ENCODE data around the gene ADAMTS7. TPM values are rescaled to one million over a fixed set of nuclear protein-coding genes. Genes with fewer than 3 reads are reported as not detected.
"Not testable (repeated sequence)": the region's sequence is repeated elsewhere in the genome, so short reads cannot be mapped to it uniquely, and the experiment has no call there.

Gene ADAMTS7
- polyA plus RNA-seq, 2 of the 4 experiments (the other 2 are of a cell fraction): 1.5 to 2.9 TPM

DNA sequence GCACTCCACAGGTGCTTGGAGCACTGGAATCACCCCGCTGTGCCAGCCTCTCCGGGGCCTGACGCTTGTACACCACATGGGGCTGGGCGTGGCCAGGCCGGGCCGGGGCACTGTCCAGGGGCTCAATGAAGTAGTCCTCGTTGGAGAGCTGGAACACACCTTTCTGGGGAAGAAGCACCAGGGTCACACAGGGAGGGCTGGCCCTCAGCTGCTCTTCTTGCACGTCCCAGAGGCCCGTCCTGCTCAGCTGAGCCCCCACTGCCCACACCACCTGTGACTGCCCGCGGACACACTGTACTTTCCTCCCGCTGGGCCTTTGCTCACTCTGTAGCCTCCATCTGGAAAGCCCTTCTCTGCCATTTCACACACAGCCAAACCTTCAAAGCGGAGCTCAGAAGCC is 13.3 kb downstream of the ADAMTS7 start:
- peaks cover 17% of the 10 kb centered on the region for H3K4me1 ChIP-seq
- WGBS (ENCODE audit: missing lambda C conversion rate): 73% methylated on average over 10 of the region's 13 CpGs
- POLR2A ChIA-PET: interaction anchor here (1.4 to 1.6 kb wide), 2 partner anchors 13 to 75 kb away, joined by 3 to 7 read pairs; partner anchors contain the start of genes ADAMTS7 and MORF4L1
- H3K27ac ChIP-seq: peak overlapping the region; percentile 77 to 80
- TF ChIP-seq, protein P1, sequence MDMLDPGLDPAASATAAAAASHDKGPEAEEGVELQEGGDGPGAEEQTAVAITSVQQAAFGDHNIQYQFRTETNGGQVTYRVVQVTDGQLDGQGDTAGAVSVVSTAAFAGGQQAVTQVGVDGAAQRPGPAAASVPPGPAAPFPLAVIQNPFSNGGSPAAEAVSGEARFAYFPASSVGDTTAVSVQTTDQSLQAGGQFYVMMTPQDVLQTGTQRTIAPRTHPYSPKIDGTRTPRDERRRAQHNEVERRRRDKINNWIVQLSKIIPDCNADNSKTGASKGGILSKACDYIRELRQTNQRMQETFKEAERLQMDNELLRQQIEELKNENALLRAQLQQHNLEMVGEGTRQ (IDR thresholded peaks at IDR 0.05): no peak
- TF ChIP-seq MAZ (IDR thresholded peaks at IDR 0.05; ENCODE audit: borderline replicate concordance, low read depth, low read length): no peak
- H3K9me3 ChIP-seq: no peaks in the 10 kb centered on the region
- H3K4me3 ChIP-seq: no peak overlapping the region
- DNase-seq (ENCODE audit: low read depth in 1 of 2, low spot score in 1 of 2) (no peak), ATAC-seq (peak in 1 of 2 experiments; percentile 11; a peak in 3 of 6 replicates), FAIRE-seq (no peak)
- H3K4me2 ChIP-seq: peak overlapping the region; percentile 63
- CTCF ChIA-PET: interaction anchor here (0.6 to 8.5 kb wide), 4 partner anchors 13 to 159 kb away, joined by 3 to 85 read pairs (median 4); partner anchors contain the start of gene ADAMTS7

DNA sequence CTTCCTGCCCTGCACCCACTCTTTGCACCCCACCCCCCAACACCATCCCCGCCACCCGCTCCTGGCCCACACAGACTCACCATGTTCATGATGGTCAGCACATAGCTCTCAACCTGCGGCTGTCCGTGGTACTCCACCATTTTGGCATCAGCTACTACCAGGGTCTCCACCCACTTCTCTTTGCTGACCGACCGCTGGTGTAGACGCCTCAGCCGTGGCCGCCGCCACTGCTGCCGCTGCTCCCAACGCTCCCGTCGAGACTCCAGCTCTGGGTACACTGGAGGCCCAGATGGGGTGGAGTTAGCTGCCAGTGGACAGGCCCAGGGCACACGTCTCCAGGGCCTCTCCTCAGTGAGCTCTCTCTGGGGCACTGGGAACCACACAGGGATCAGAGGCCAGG is 14.8 kb downstream of the ADAMTS7 start:
- H3K4me2 ChIP-seq: no peak overlapping the region
- no peak overlapping the region for H3K4me3 ChIP-seq
- FAIRE-seq (no peak), ATAC-seq (no peak), DNase-seq (ENCODE audit: low read depth in 1 of 2, low spot score in 1 of 2) (no peak)
- TF ChIP-seq HEYL (CRISPR knock-in tag; IDR thresholded peaks at IDR 0.05) (no peak), EHMT2 (IDR thresholded peaks at IDR 0.05; ENCODE audit: low read depth) (no peak), PHF8 (IDR thresholded peaks at IDR 0.05; ENCODE audit: borderline replicate concordance, low read depth) (no peak), ZSCAN20 (CRISPR knock-in tag; IDR thresholded peaks at IDR 0.05) (no peak), ZC3H11A (IDR thresholded peaks at IDR 0.05) (no peak), FOSB (CRISPR knock-in tag; IDR thresholded peaks at IDR 0.05) (no peak), RFX5 (IDR thresholded peaks at IDR 0.05) (no peak), MAZ (IDR thresholded peaks at IDR 0.05; ENCODE audit: borderline replicate concordance, low read depth, low read length) (no peak), RNF2 (IDR thresholded peaks at IDR 0.05; ENCODE audit: borderline replicate concordance, low read depth) (no peak), POLR2A (IDR thresholded peaks at IDR 0.05; ENCODE audit: low read length) (no peak)
- TF ChIP-seq, protein P2, sequence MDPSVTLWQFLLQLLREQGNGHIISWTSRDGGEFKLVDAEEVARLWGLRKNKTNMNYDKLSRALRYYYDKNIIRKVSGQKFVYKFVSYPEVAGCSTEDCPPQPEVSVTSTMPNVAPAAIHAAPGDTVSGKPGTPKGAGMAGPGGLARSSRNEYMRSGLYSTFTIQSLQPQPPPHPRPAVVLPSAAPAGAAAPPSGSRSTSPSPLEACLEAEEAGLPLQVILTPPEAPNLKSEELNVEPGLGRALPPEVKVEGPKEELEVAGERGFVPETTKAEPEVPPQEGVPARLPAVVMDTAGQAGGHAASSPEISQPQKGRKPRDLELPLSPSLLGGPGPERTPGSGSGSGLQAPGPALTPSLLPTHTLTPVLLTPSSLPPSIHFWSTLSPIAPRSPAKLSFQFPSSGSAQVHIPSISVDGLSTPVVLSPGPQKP (IDR thresholded peaks at IDR 0.05; ENCODE audit: low read depth, low read length): no peak
- TF ChIP-seq, protein P3, sequence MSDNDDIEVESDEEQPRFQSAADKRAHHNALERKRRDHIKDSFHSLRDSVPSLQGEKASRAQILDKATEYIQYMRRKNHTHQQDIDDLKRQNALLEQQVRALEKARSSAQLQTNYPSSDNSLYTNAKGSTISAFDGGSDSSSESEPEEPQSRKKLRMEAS (IDR thresholded peaks at IDR 0.05): no peak
- WGBS (ENCODE audit: missing lambda C conversion rate): 95% methylated on average over 15 of the region's 15 CpGs
- peak overlapping the region; percentile 15 to 77; a peak in 1 of 6 replicates for H3K27ac ChIP-seq
- POLR2A ChIA-PET: interaction anchor here (1.4 kb wide), 1 partner anchor 77 kb away, joined by 3 read pairs; the partner anchor contains the start of gene MORF4L1
- H3K4me1 ChIP-seq: peaks cover 17% of the 10 kb centered on the region
- CTCF ChIA-PET: interaction anchor here (0.8 to 8.5 kb wide), 5 partner anchors 14 to 56 kb away, joined by 3 to 85 read pairs (median 3); partner anchors contain the start of gene ADAMTS7
- H3K9me3 ChIP-seq: no peaks in the 10 kb centered on the region

DNA sequence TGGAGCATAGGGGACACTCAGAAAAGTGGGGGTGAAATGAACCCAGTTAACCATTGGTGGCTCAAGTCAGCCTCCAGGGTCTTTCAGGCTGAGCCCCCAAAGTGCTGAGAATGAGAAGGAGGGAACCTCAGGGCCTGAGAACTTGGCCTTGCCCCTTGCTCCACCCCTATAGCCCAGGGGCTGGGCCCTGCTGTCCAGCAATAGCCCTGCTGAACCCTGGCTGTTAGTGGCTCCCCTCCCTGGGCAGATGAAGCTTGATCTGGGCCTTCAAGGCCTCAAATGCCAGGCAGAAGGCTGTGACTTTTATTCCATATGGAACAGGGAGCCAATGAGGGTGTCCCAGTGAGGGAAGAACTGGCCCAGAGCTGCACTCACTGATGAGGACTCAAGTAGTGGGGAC is 16.2 kb downstream of the ADAMTS7 start:
- no peak for ATAC-seq
- peaks cover 17% of the 10 kb centered on the region for H3K4me1 ChIP-seq
- no peak for DNase-seq (ENCODE audit: low read depth in 1 of 2, low spot score in 1 of 2)
- no peaks in the 10 kb centered on the region for H3K9me3 ChIP-seq
- H3K27ac ChIP-seq: no peak overlapping the region; a peak in 1 of 6 replicates
- no peak for TF ChIP-seq NR3C1 (IDR thresholded peaks at IDR 0.05)
- TF ChIP-seq, protein P4, sequence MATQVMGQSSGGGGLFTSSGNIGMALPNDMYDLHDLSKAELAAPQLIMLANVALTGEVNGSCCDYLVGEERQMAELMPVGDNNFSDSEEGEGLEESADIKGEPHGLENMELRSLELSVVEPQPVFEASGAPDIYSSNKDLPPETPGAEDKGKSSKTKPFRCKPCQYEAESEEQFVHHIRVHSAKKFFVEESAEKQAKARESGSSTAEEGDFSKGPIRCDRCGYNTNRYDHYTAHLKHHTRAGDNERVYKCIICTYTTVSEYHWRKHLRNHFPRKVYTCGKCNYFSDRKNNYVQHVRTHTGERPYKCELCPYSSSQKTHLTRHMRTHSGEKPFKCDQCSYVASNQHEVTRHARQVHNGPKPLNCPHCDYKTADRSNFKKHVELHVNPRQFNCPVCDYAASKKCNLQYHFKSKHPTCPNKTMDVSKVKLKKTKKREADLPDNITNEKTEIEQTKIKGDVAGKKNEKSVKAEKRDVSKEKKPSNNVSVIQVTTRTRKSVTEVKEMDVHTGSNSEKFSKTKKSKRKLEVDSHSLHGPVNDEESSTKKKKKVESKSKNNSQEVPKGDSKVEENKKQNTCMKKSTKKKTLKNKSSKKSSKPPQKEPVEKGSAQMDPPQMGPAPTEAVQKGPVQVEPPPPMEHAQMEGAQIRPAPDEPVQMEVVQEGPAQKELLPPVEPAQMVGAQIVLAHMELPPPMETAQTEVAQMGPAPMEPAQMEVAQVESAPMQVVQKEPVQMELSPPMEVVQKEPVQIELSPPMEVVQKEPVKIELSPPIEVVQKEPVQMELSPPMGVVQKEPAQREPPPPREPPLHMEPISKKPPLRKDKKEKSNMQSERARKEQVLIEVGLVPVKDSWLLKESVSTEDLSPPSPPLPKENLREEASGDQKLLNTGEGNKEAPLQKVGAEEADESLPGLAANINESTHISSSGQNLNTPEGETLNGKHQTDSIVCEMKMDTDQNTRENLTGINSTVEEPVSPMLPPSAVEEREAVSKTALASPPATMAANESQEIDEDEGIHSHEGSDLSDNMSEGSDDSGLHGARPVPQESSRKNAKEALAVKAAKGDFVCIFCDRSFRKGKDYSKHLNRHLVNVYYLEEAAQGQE (IDR thresholded peaks at IDR 0.05): peak; percentile 60
- H3K4me3 ChIP-seq: no peak overlapping the region
- FAIRE-seq: no peak
- CTCF ChIA-PET: interaction anchor here (8.5 kb wide), 1 partner anchor 16 kb away, joined by 85 read pairs; the partner anchor contains the start of gene ADAMTS7
- POLR2A ChIA-PET: no interaction called here
- no peak overlapping the region for H3K4me2 ChIP-seq

DNA sequence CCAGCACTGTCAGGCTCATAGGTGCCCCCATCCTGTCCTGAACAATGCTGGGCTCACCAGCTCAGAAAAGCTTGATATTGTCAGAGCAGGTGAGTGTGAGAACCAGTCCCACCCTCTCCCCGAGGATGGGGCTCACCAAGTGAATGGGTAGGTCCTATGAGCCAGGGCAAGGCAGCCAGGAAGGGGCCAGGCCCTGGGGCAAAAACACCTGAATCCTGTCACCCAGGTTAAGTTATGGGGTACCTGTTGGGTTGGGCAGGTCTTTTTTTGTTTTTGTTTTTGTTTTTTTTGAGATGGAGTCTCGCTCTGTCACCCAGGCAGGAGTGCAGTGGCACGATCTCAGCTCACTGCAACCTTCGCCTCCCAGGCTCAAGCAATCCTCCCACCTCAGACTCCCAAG is 16.8 kb downstream of the ADAMTS7 start:
- CTCF ChIA-PET: interaction anchor here (8.5 kb wide), 1 partner anchor 17 kb away, joined by 85 read pairs; the partner anchor contains the start of gene ADAMTS7

More for the DNA sequence above, 16.8 kb downstream of the ADAMTS7 start:
- H3K27ac ChIP-seq; H3K9me3 ChIP-seq; ATAC-seq; FAIRE-seq; DNase-seq (ENCODE audit: low read depth in 1 of 2, low spot score in 1 of 2); H3K4me2 ChIP-seq; POLR2A ChIA-PET; H3K4me3 ChIP-seq: not testable (repeated sequence)
- 81% methylated on average over 4 of the region's 4 CpGs for WGBS (ENCODE audit: missing lambda C conversion rate)
- peaks cover 17% of the 10 kb centered on the region for H3K4me1 ChIP-seq

All from A549 (cell line).